AG20443 (cell line): ENCODE measurements around the gene KLK5.
"Not testable (repeated sequence)": the region's sequence is repeated elsewhere in the genome, so short reads cannot be mapped to it uniquely, and the experiment has no call there.

Experiments used
- DNase-seq: peaks from one replicate; pipeline ENCODE4 v3.0.0; 2012; ENCODE audit warnings: low spot score, mixed read lengths

KLK5 gene

GRCh38 chr19:50921426-50922316 lies 31.2 kb downstream of the KLK5 start:
- no peak for DNase-seq

GRCh38 chr19:50916069-50916468 lies 36.8 kb downstream of the KLK5 start:
- no peak for DNase-seq

GRCh38 chr19:50912727-50913716 lies 39.8 kb downstream of the KLK5 start:
- no peak for DNase-seq

- DNase-seq: no peak
Observed at GRCh38 chr19:50912102-50912599, 40.7 kb downstream of the KLK5 start.

GRCh38 chr19:50911206-50912101 lies 41.4 kb downstream of the KLK5 start, which contains the start of gene KLK4:
Gene KLK4 (minus strand): TSS chr19:50911395. CDS start chr19:50910738, 657 bp downstream.
- DNase-seq: no peak

- DNase-seq: no peak
Observed at GRCh38 chr19:50910722-50911121, 42.1 kb downstream of the KLK5 start.

DNA sequence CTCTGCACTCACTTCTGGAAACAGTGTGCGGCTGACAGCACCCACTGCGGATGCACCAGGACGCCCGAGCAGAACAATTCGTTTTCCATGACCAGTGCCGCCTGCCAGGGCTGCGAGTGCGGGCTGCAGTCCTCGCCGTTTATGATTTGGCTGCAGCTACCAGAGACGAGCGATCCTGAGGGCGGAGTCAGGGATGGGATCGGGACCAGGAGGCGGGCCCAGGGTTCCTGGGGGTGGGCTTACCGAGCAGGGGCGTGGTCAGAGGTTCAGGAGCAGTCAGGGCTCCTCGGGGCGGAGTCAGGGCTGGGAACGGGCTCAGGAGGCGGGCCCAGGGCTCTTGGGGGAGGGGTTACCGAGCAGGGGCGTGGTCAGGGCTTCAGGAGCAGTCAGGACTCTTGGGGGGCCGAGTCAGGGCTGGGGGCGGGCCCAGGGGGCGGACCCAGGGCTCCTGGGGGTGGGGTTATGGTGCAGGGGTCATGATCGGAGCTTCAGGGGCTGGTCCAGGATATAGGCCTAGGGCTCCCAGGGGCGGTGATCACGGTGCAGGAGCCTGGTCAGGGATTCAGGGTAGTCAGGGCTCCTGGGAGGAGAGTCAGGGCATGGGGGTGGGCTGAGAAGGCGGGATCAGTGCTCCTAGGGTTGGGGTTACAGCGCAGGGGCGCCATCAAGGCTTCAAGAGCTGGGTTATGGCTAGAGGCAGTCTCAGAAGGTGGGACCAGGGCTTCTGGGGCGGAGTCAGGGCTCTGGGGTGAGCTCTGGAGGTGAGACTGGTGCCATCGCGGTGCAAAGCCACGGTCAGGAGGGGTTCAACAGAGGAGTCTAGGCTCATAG lies 43.4 kb downstream of the KLK5 start:
- DNase-seq: peak; percentile 47

- no peak for DNase-seq
Observed at GRCh38 chr19:50908336-50908735, 44.5 kb downstream of the KLK5 start.

GRCh38 chr19:50906217-50906616 lies 46.6 kb downstream of the KLK5 start:
- no peak for DNase-seq

- no peak for DNase-seq
Observed at GRCh38 chr19:50902640-50903039, 50.2 kb downstream of the KLK5 start.

GRCh38 chr19:50899569-50899968 lies 53.3 kb downstream of the KLK5 start:
- no peak for DNase-seq

DNA sequence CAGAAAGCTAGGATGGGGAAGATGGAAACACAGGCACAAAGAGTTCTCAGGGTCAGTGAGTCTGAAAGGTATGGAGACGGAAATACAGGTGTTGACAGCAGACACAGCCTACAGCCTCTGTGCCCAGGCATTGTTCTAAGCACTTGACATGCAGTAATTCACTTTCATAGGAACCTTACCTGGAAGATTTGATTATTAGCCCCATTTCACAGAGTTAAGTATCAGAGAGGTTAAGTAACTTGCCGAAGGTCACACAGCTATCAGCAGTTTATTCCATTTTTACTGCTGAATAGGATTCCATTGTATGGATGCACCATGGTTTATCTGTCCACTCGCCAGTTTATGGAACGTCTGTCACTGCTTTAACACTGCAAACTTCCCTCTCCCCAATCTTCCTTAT lies 54.8 kb downstream of the KLK5 start:
- no peak for DNase-seq

DNA sequence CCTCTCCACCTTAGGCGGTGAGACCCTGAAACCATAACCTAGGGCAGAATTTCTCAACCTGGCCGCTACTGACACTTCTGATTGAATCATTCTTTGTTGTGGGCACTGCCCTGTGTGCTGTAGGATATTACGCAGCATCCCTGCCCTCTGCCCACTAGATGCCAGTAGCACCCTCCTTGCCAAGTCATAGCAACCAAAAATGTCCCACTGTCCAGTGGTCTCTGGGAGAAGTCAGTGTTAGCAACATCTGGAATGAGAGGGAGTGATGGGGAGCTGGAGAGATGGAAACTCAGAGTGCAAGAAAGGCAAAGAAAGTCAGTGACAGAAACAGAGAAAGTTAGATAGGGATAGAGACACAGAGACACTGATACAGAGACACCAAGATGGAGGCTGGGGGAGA lies 55.2 kb downstream of the KLK5 start:
- DNase-seq: no peak

GRCh38 chr19:50897191-50897607 lies 55.6 kb downstream of the KLK5 start:
- DNase-seq: no peak

DNA sequence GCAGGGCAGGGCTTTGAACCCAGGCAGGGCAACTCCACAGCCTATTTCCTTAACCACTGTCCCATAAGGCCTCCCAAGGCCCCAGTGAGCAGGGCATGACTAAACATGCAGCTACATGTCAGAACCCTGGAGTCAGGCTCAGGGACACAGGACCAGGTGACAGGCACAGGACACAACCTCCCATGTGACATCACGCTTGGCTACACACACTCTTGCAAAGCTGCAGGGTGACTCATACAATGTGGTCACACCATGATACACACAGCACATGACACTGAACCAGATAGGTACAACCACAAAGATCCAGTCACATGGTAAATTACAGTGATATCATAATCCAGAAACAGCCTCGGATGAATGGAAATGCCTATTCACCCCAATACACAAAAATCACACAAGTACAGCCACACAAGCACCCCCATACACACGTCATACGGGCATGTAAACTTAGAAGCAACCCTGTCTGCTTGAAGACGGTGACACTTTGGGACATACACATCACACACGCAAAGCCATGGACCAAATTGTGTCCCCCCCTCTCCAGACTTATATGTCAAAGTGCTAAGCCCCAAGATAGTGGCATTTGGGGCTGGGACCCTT lies 56.1 kb downstream of the KLK5 start:
- DNase-seq: no peak

DNA sequence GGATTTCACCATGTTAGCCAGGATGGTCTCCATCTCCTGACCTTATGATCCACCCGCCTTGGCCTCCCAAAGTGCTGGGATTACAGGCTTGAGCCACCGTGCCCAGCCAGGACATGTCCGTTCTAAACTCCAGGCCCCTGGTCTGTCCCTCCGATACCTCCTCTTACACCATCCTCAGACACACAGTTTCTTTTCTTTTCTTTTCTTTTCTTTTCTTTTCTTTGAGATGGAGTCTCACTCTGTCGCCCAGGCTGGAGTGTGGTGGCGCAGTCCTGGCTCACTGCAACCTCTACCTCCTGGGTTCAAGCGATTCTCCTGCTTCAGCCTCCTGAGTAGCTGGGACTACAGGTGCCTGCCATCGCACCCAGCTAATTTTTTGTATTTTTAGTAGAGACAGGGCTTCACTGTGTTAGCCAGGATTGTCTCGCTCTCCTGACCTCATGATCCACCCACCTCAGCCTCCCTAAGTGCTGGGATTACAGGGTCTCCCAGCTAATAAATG lies 56.7 kb downstream of the KLK5 start:
- not testable (repeated sequence) for DNase-seq

DNA sequence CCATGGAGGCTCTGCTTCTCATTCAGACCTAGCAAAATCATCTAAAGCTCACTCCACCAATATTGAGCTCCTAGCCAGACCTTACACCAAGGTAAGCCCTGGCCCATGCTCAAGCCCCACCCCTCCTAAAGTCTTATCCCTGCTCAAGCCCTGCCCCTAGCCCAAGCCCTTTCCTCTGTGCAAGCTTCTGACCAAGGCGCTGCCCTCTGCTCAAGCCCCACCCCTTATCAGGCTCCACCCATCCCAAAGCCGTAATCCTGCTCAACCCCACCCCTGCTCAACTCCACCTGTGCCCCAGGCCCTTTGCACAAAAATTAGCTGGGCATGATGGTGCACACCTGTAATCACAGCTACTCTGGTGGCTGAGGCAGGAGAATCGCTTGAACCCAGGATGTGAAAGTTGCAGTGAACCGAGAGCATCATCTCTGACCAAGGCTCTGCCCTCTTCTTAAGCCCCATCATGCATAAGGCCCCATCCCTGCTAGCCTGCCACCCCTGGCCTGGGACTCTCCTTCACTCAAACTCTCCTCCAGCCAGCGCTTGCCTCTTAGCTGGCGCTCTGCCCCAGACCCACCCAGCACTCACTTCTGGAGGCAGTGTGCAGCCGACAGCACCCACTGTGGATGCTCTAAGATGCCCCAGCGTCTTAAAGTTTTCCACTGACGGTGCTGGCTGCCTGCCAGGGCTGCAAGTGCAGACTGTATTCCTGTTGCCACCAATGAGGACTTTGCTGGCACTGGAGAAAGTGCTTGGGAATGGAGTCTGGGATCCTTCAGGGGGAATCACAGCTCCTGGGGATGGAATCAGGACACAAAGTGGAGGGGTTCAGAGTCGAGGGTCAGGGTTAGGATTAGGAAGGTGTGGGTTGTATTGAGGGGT lies 58.1 kb downstream of the KLK5 start:
- DNase-seq: no peak
